ENCODE data around the gene HPX. TPM values are rescaled to one million over a fixed set of nuclear protein-coding genes. Genes with fewer than 3 reads are reported as not detected.
A peak's percentile ranks its signal among the peaks of the same experiment; 100 is the strongest.

Gene HPX
- total and polyA plus RNA-seq, 5 donors = 0.27 to 1.0 (median 0.56) TPM; not detected in 1

GRCh38 chr11:6480299-6480914, 39.6 kb upstream of the HPX start:
- 55% methylated on average over 9 of the region's 9 CpGs for WGBS
- peaks cover 2% of the 10 kb centered on the region for H3K4me1 ChIP-seq (ENCODE audit: control insufficient read depth, insufficient read depth, low read length)
- no peak for ATAC-seq
- peak overlapping the region; percentile 90 for H3K27ac ChIP-seq (ENCODE audit: low read length)
- intact Hi-C loops (cut with DNase I) = no loop called here
- H3K4me3 ChIP-seq (ENCODE audit: low read length) = peak overlapping the region; percentile 79
- H3K27me3 ChIP-seq (ENCODE audit: control insufficient read depth, insufficient read depth) = no peaks in the 10 kb centered on the region
- DNase-seq = no peak
- H3K9me3 ChIP-seq (ENCODE audit: control insufficient read depth, low read length) = no peaks in the 10 kb centered on the region

GRCh38 chr11:6476571-6476970, 35.8 kb upstream of the HPX start:
- Histone ChIP-seq H3K4me1 (ENCODE audit: control insufficient read depth, insufficient read depth, low read length) (peaks cover 8% of the 10 kb centered on the region), H3K9me3 (ENCODE audit: control insufficient read depth, low read length) (no peaks in the 10 kb centered on the region), H3K27ac (ENCODE audit: low read length) (no peak overlapping the region), H3K4me3 (ENCODE audit: low read length) (no peak overlapping the region), H3K27me3 (ENCODE audit: control insufficient read depth, insufficient read depth) (no peaks in the 10 kb centered on the region)
- WGBS = 90% methylated on average over 4 of the region's 4 CpGs
- DNase-seq (no peak), ATAC-seq (no peak)
- intact Hi-C loops (cut with DNase I) = no loop called here

GRCh38 chr11:6475936-6476335, 35.1 kb upstream of the HPX start:
- Histone ChIP-seq H3K27me3 (ENCODE audit: control insufficient read depth, insufficient read depth) (no peaks in the 10 kb centered on the region), H3K4me3 (ENCODE audit: low read length) (no peak overlapping the region), H3K9me3 (ENCODE audit: control insufficient read depth, low read length) (no peaks in the 10 kb centered on the region), H3K27ac (ENCODE audit: low read length) (no peak overlapping the region), H3K4me1 (ENCODE audit: control insufficient read depth, insufficient read depth, low read length) (peaks cover 8% of the 10 kb centered on the region)
- intact Hi-C loops (cut with DNase I) = no loop called here
- ATAC-seq (no peak), DNase-seq (no peak)
- 67% methylated on average over 5 of the region's 5 CpGs for WGBS

- WGBS = 79% methylated on average over 3 of the region's 3 CpGs
- H3K4me1 ChIP-seq (ENCODE audit: control insufficient read depth, insufficient read depth, low read length) = peaks cover 8% of the 10 kb centered on the region
These were observed 34.2 kb upstream of the HPX start for GRCh38 chr11:6474806-6475500.

GRCh38 chr11:6474413-6474792, 33.6 kb upstream of the HPX start:
- ATAC-seq (no peak), DNase-seq (no peak)
- peak overlapping the region; percentile 98 for H3K27ac ChIP-seq (ENCODE audit: low read length)
- H3K27me3 ChIP-seq (ENCODE audit: control insufficient read depth, insufficient read depth) = no peaks in the 10 kb centered on the region
- 28% methylated on average over 7 of the region's 7 CpGs for WGBS
- intact Hi-C loops (cut with DNase I) = no loop called here
- no peaks in the 10 kb centered on the region for H3K9me3 ChIP-seq (ENCODE audit: control insufficient read depth, low read length)
- H3K4me1 ChIP-seq (ENCODE audit: control insufficient read depth, insufficient read depth, low read length) = peaks cover 9% of the 10 kb centered on the region
- peak overlapping the region; percentile 93 for H3K4me3 ChIP-seq (ENCODE audit: low read length)

More at GRCh38 chr11:6474806-6475500, 34.2 kb upstream of the HPX start:
- H3K4me3 ChIP-seq (ENCODE audit: low read length) = no peak overlapping the region
- H3K27me3 ChIP-seq (ENCODE audit: control insufficient read depth, insufficient read depth) = no peaks in the 10 kb centered on the region
- DNase-seq = no peak
- no peaks in the 10 kb centered on the region for H3K9me3 ChIP-seq (ENCODE audit: control insufficient read depth, low read length)
- peak overlapping the region; percentile 8 for H3K27ac ChIP-seq (ENCODE audit: low read length)
- ATAC-seq = no peak
- intact Hi-C loops (cut with DNase I) = no loop called here

GRCh38 chr11:6473451-6474412, 32.9 kb upstream of the HPX start, which contains the start of gene TRIM3:
TSS of gene TRIM3 (minus strand) at chr11:6473941. CDS start at chr11:6465695, 8,246 bp downstream.
- peaks cover 15% of the 10 kb centered on the region for H3K4me1 ChIP-seq (ENCODE audit: control insufficient read depth, insufficient read depth, low read length)
- intact Hi-C loops (cut with DNase I) = no loop called here
- ATAC-seq = peak; percentile 89 to 92

GRCh38 chr11:6472934-6473333, 32.1 kb upstream of the HPX start:
- intact Hi-C loops (cut with DNase I) = no loop called here
- Histone ChIP-seq H3K9me3 (ENCODE audit: control insufficient read depth, low read length) (no peaks in the 10 kb centered on the region), H3K27ac (ENCODE audit: low read length) (no peak overlapping the region), H3K4me1 (ENCODE audit: control insufficient read depth, insufficient read depth, low read length) (peaks cover 15% of the 10 kb centered on the region), H3K27me3 (ENCODE audit: control insufficient read depth, insufficient read depth) (no peaks in the 10 kb centered on the region), H3K4me3 (ENCODE audit: low read length) (peak overlapping the region; percentile 93)
- WGBS = 24% methylated on average over 1 of the region's 1 CpG
- ATAC-seq = no peak
- DNase-seq = no peak

More at GRCh38 chr11:6473451-6474412, 32.9 kb upstream of the HPX start, which contains the start of gene TRIM3:
- Histone ChIP-seq H3K9me3 (ENCODE audit: control insufficient read depth, low read length) (no peaks in the 10 kb centered on the region), H3K27ac (ENCODE audit: low read length) (peak within 1 kb of the TSS; percentile 98), H3K4me3 (ENCODE audit: low read length) (peak within 1 kb of the TSS; percentile 93), H3K27me3 (ENCODE audit: control insufficient read depth, insufficient read depth) (no peaks in the 10 kb centered on the region)
- DNase-seq = peak; percentile 94 to 98 (median 98)
- under 1% methylated on average over 87 of the region's 87 CpGs for WGBS

- Histone ChIP-seq H3K27ac (ENCODE audit: low read length) (peak overlapping the region; percentile 88), H3K4me1 (ENCODE audit: control insufficient read depth, insufficient read depth, low read length) (peaks cover 15% of the 10 kb centered on the region), H3K4me3 (ENCODE audit: low read length) (no peak overlapping the region), H3K9me3 (ENCODE audit: control insufficient read depth, low read length) (no peaks in the 10 kb centered on the region), H3K27me3 (ENCODE audit: control insufficient read depth, insufficient read depth) (no peaks in the 10 kb centered on the region)
- 95% methylated on average over 1 of the region's 1 CpG for WGBS
- intact Hi-C loops (cut with DNase I) = no loop called here
- no peak for DNase-seq
- ATAC-seq = no peak
These were observed 28.8 kb upstream of the HPX start for GRCh38 chr11:6469599-6469998.

- intact Hi-C loops (cut with DNase I) = no loop called here
- Histone ChIP-seq H3K9me3 (ENCODE audit: control insufficient read depth, low read length) (no peaks in the 10 kb centered on the region), H3K27ac (ENCODE audit: low read length) (peak overlapping the region; percentile 88), H3K27me3 (ENCODE audit: control insufficient read depth, insufficient read depth) (no peaks in the 10 kb centered on the region), H3K4me3 (ENCODE audit: low read length) (no peak overlapping the region), H3K4me1 (ENCODE audit: control insufficient read depth, insufficient read depth, low read length) (peaks cover 15% of the 10 kb centered on the region)
- ATAC-seq = peak; percentile 94 to 95
- WGBS = 26% methylated on average over 6 of the region's 6 CpGs
- DNase-seq = peak; percentile 93 to 97 (median 96)
These were observed 28.1 kb upstream of the HPX start for GRCh38 chr11:6468712-6469495.

- intact Hi-C loops (cut with DNase I) = no loop called here
- Histone ChIP-seq H3K27ac (ENCODE audit: low read length) (no peak overlapping the region), H3K27me3 (ENCODE audit: control insufficient read depth, insufficient read depth) (no peaks in the 10 kb centered on the region), H3K4me1 (ENCODE audit: control insufficient read depth, insufficient read depth, low read length) (no peaks in the 10 kb centered on the region), H3K4me3 (ENCODE audit: low read length) (no peak overlapping the region), H3K9me3 (ENCODE audit: control insufficient read depth, low read length) (no peaks in the 10 kb centered on the region)
- DNase-seq = no peak
- no peak for ATAC-seq
- 94% methylated on average over 1 of the region's 1 CpG for WGBS
These were observed 18.3 kb upstream of the HPX start for GRCh38 chr11:6459099-6459450.
